Fibroblast of lung (primary cell): ENCODE results near the gene TNC. TPM values are rescaled to one million over a fixed set of nuclear protein-coding genes. Genes with fewer than 3 reads are reported as not detected.
A peak's percentile ranks its signal among the peaks of the same experiment; 100 is the strongest.

Experiments used
- DNase-seq, 2 donors: peaks; one replicate each; pipeline versions ENCODE4 v3.0.0 to v3.0.0-alpha.2; 2010; ENCODE audit warnings: low read depth in 2 of 2
- H2AFZ ChIP-seq: 2 replicates; pipeline ENCODE4 v1.5.1; 2012; ENCODE audit warnings: low read length, control low read depth, inconsistent platforms
- H3K27ac ChIP-seq: 2 replicates; pipeline ENCODE4 v1.5.1; 2011; ENCODE audit warnings: low read length, control low read depth; ENCODE audit not compliant: insufficient read depth
- H3K27me3 ChIP-seq: 2 replicates; pipeline ENCODE4 v1.5.1; 2011; ENCODE audit warnings: mild to moderate bottlenecking, low read length; ENCODE audit not compliant: control insufficient read depth, insufficient read depth
- H3K36me3 ChIP-seq: 2 replicates; pipeline ENCODE4 v1.5.1; 2011; ENCODE audit warnings: low read length; ENCODE audit not compliant: control insufficient read depth, insufficient read depth
- H3K4me1 ChIP-seq: 2 replicates; pipeline ENCODE4 v1.5.1; 2011; ENCODE audit warnings: low read length; ENCODE audit not compliant: control insufficient read depth, insufficient read depth; ENCODE audit errors: extremely low read depth
- H3K4me2 ChIP-seq: 2 replicates; pipeline ENCODE4 v1.5.1; 2011; ENCODE audit warnings: low read length, control low read depth; ENCODE audit not compliant: insufficient read depth; ENCODE audit errors: extremely low read depth
- H3K4me3 ChIP-seq, 4 experiments: fragments of 200-600 bp in 1 of 4; sonication (generic) in 1 of 4; replicated peaks in 1 of 4; 2 replicates each; pipeline ENCODE4 v1.5.1; 2011 to 2016; ENCODE audit warnings: low read length in 4 of 4, low read depth in 3 of 4, mild to moderate bottlenecking in 3 of 4, control low read depth in 2 of 4, inconsistent platforms in 1 of 4, mixed read lengths in 1 of 4; ENCODE audit not compliant: insufficient read depth in 1 of 4; ENCODE audit errors: control extremely low read depth in 1 of 4
- H3K79me2 ChIP-seq: 2 replicates; pipeline ENCODE4 v1.5.1; 2012; ENCODE audit warnings: mild to moderate bottlenecking, low read length, inconsistent platforms; ENCODE audit not compliant: control insufficient read depth, insufficient read depth
- H3K9ac ChIP-seq: 2 replicates; pipeline ENCODE4 v1.5.1; 2011; ENCODE audit warnings: mild to moderate bottlenecking, low read length, control low read depth; ENCODE audit not compliant: insufficient read depth
- H3K9me3 ChIP-seq: 2 replicates; pipeline ENCODE4 v1.5.1; 2012; ENCODE audit warnings: low read depth, low read length; ENCODE audit not compliant: control insufficient read depth, insufficient read depth
- H4K20me1 ChIP-seq: 2 replicates; pipeline ENCODE4 v1.5.1; 2011; ENCODE audit warnings: low read length; ENCODE audit not compliant: control insufficient read depth, insufficient read depth; ENCODE audit errors: extremely low read depth
- EZH2 ChIP-seq: IDR thresholded peaks from 2 replicates; pipeline ENCODE4 v1.5.1; 2012; ENCODE audit warnings: low read length, control low read depth, mild to moderate bottlenecking; ENCODE audit errors: missing control alignments
- polyA plus RNA-seq, 2 donors: library from polyadenylated mRNA; depleted of rRNA in 1 of 2; stranded (reverse) in 1 of 2; unstranded in 1 of 2; fragments of >200 nt; gene quantifications; 2 replicates each; pipeline ENCODE4 v1.2.1, GENCODE V29; 2011 to 2012; ENCODE audit warnings: missing spikeins in 1 of 2
- total RNA-seq: library from RNA; depleted of rRNA; stranded (reverse); fragments of >200 nt; gene quantifications from 2 replicates; pipeline ENCODE4 v1.2.1, GENCODE V29; 2014
- TF ChIP-seq, protein P1 (sequence below), 2 donors: IDR thresholded peaks in 1 of 2; conservative IDR thresholded peaks in 1 of 2; 1 replicate in 1 of 2; 2 replicates in 1 of 2; pipeline ENCODE4 v1.5.1; 2011 to 2012; ENCODE audit warnings: low read length in 2 of 2, control low read depth in 1 of 2, inconsistent platforms in 1 of 2, low read depth in 1 of 2, mild to moderate bottlenecking in 1 of 2

Gene TNC
- total and polyA plus RNA-seq, 2 donors (not counting 1 experiment from before 2014, with no cell fraction given) = 227 to 560 TPM

DNA sequence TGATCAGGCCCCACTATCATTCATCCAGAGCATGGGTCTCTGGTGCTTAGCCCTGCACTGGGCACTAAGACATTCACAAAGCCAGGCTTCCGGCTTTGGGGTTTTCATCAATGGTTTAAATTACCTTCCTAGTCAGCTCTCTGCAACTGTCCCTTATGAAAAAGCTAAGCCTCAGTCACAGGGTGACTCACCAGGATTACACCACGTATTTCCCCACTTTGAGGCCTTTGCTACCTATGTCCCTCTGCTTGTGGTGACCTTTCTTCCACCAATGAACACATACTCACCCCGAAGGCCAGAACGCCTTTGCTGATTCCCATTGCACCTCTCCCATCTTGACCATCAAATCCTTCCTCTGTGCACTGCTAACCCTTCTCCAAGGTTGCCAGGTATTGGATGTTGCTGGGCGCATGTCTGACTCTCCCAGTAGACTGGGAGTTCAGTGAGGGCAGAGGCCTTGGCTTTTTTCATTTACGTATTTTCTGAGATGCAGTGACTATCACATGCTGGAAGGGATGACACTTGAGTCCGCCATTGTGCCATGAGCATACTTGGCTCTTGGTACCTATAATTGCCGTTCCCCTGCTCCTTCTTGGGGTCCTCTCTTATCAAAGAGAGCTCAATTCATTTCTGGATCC is 128.9 kb downstream of the TNC start:
- no peak overlapping the region for H3K4me3 ChIP-seq
- no peaks in the 10 kb centered on the region for H3K79me2 ChIP-seq
- H3K9ac ChIP-seq = no peak overlapping the region
- no peaks in the 10 kb centered on the region for H3K9me3 ChIP-seq
- H3K36me3 ChIP-seq = no peaks in the 10 kb centered on the region
- DNase-seq = peak; percentile 17 to 18
- no peaks in the 10 kb centered on the region for H3K4me1 ChIP-seq
- H3K27me3 ChIP-seq = peaks cover 8% of the 10 kb centered on the region
- no peaks in the 10 kb centered on the region for H4K20me1 ChIP-seq
- no peak for TF ChIP-seq EZH2
- TF ChIP-seq, protein P1, sequence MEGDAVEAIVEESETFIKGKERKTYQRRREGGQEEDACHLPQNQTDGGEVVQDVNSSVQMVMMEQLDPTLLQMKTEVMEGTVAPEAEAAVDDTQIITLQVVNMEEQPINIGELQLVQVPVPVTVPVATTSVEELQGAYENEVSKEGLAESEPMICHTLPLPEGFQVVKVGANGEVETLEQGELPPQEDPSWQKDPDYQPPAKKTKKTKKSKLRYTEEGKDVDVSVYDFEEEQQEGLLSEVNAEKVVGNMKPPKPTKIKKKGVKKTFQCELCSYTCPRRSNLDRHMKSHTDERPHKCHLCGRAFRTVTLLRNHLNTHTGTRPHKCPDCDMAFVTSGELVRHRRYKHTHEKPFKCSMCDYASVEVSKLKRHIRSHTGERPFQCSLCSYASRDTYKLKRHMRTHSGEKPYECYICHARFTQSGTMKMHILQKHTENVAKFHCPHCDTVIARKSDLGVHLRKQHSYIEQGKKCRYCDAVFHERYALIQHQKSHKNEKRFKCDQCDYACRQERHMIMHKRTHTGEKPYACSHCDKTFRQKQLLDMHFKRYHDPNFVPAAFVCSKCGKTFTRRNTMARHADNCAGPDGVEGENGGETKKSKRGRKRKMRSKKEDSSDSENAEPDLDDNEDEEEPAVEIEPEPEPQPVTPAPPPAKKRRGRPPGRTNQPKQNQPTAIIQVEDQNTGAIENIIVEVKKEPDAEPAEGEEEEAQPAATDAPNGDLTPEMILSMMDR (conservative IDR thresholded peaks at IDR 0.05 in 1 of 2, IDR thresholded peaks at IDR 0.05 in 1 of 2; ENCODE audit: low read depth in 1 of 2, low read length in 2 of 2) = no peak
- no peak overlapping the region for H2AFZ ChIP-seq
- H3K27ac ChIP-seq = no peak overlapping the region
- no peak overlapping the region for H3K4me2 ChIP-seq

DNA sequence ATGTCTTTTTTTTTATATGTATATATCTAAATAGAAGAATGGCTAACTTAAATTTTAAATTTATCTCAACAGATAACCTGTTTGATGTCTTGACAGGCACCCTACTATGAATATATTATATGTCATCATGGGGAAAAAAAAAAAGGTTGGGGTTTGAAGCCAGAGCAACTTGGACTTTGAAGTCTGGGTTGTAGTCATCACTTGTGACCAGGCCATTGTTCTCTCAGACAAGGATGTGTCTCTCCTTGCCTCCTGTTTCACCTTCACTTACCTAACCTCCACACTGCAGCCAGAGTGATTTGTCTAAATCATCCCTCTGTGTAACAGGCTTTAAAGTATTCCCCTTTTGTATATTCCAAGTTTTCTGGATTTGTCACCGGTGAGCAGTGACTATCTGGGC is 130.8 kb downstream of the TNC start:
- Histone ChIP-seq H3K9me3 (no peaks in the 10 kb centered on the region), H3K4me2 (no peak overlapping the region), H3K4me3 (no peak overlapping the region), H3K9ac (no peak overlapping the region), H4K20me1 (no peaks in the 10 kb centered on the region), H3K79me2 (no peaks in the 10 kb centered on the region), H3K4me1 (no peaks in the 10 kb centered on the region), H3K27ac (no peak overlapping the region), H3K36me3 (no peaks in the 10 kb centered on the region), H3K27me3 (peaks cover 5% of the 10 kb centered on the region), H2AFZ (no peak overlapping the region)
- no peak for DNase-seq
- TF ChIP-seq, protein P1 (conservative IDR thresholded peaks at IDR 0.05 in 1 of 2, IDR thresholded peaks at IDR 0.05 in 1 of 2; ENCODE audit: low read depth in 1 of 2, low read length in 2 of 2) = no peak
- no peak for TF ChIP-seq EZH2

DNA sequence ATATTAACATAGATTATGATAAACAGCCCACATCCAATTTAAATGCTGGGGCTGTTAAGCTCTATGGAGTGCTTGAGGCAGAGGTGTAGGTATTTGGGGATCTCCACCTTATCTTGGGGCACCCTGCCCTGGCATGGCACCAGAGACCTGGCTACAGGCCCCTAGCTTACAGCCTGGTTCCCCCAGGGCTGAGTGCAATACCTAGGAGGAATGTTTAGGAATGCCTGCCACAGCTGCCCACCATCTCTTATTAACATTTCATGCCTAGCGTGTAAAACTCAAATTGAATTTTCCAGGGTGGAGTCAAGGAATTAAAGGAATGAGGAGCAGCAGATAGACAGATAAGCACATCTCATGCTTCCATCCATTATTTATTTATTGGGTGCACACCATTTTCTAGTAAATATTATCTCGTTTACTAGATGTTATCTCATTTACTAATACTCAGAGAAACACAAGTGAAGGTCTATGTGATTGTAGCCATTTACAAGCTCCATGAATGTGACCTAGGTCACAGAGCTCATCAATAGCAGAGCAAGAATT is 131.9 kb downstream of the TNC start:
- Histone ChIP-seq H2AFZ (no peak overlapping the region), H4K20me1 (no peaks in the 10 kb centered on the region), H3K27me3 (peaks cover 8% of the 10 kb centered on the region), H3K27ac (no peak overlapping the region), H3K4me2 (no peak overlapping the region), H3K79me2 (no peaks in the 10 kb centered on the region), H3K9ac (no peak overlapping the region), H3K4me3 (no peak overlapping the region), H3K36me3 (no peaks in the 10 kb centered on the region), H3K9me3 (no peaks in the 10 kb centered on the region), H3K4me1 (no peaks in the 10 kb centered on the region)
- TF ChIP-seq EZH2 = no peak
- TF ChIP-seq, protein P1 (conservative IDR thresholded peaks at IDR 0.05 in 1 of 2, IDR thresholded peaks at IDR 0.05 in 1 of 2; ENCODE audit: low read depth in 1 of 2, low read length in 2 of 2) = no peak
- no peak for DNase-seq
